Stimulated activated CD4-positive, alpha-beta T cell treated with anti-CD3 and anti-CD28 coated beads, Interleukin-12 subunit alpha, Interleukin-12 subunit beta, amount 100 ng/mL, for 24 hours (primary cell): ENCODE results near the gene GALNT4.

Source experiments
- DNase-seq, 2 experiments: peaks; one replicate each; pipeline ENCODE4 v3.0.0-alpha.2; 2020; ENCODE audit warnings: low read depth in 2 of 2

The GALNT4 gene

DNA sequence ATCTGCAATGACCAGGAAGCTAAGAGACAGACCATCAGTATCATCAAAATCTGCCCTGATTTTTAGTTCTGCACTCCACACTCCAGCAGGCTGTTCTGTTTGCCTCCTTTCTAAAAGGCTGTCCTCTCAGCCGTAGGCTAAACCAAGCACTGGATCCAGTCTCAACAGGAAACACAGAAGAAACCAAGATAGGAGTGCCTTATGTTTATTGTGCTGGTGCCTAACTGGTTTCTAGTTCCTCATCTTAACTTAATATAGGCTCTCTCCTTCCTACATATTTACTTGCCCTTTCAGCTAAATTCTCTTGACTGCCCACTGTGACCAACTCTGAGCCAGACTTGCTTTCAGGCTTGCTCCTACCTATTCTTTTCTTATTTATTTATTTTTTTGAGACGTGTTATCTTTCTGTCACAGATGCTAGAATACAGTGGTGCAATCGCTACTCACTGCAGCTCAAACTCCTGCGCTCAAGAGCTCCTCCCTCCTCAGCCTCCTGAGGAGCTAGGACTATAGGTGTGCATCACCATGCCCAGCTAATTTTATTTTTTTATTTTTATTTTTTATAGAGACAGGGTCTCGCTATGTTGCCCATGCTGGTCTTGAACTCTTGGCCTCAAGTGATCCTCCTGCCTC is 30.8 kb downstream of the GALNT4 start:
- no peak for DNase-seq

DNA sequence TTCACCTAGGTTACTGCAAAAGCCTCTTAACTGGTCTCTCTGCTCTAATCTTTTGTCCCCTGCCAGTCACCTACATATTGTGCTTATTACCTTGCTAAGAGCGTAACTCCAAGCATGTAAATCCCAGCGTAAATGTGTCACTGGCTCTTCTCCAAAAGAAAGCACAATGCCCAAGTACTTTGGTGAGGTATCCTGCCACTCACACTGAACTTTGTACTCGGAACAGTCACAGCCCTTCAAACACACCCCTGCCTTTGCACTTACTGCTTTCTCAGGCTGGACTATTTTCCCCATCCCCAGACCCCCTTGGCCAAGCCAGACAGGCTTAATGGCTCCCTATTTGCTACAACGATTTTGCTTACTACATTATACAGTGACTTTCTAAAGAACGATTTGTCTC is 31.7 kb downstream of the GALNT4 start:
- DNase-seq: no peak

DNA sequence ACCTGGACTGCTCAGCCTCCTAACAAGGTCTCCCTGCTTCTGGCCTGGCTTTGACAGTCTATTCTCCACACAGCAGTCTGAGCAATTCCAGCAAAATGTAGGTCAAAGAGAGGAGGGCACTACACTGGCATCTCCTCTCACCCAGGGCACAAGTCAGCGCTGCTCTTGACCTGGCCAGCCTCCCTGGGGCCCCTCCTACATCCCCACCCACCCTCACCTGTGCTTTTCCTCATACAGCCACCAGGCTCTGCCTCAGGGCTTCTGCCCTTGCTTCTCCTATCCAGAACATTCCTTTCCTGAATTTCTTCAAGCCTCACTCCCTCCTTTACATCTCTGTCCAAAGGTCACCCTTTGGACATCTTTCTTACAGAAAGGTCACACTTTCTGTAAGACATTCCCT is 33.7 kb downstream of the GALNT4 start:
- no peak for DNase-seq

DNA sequence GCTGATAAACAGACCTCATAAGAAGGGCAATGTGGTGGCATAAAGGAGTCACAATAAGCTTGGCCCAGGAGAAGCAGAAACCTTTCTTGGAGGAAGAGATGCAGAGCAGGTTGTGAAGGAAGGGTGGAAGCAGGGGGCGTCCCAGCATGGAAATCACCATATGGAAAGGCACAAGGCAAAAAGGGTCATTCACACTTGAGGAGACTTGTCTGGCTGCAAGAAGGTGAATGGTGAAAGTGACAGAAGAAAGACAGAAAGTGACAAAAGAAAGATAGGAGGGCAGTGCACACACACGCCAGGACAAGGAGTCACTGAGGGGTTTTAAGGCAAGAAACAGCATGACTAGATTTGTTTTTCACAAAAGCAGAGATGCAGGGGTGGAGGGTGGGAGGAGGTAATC is 38.3 kb downstream of the GALNT4 start:
- no peak for DNase-seq

DNA sequence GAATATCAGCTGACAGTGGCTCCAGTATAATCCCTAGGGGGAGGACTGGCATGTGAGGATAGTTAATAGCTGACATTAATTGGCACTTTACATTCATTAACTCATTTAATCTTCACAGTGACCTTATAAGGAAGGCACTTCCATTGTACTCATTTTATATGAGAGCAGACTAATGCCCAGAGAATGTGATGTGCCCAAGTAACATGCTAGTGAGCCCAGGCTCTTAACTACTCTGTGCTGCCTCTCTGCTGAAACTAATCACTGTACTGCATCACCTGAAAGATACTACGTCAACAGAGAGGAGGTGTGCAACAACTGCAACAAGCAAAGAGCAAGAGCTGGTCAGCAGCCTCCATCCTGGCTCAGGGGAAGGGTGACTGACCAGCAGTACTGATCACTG is 40.1 kb downstream of the GALNT4 start:
- no peak for DNase-seq

DNA sequence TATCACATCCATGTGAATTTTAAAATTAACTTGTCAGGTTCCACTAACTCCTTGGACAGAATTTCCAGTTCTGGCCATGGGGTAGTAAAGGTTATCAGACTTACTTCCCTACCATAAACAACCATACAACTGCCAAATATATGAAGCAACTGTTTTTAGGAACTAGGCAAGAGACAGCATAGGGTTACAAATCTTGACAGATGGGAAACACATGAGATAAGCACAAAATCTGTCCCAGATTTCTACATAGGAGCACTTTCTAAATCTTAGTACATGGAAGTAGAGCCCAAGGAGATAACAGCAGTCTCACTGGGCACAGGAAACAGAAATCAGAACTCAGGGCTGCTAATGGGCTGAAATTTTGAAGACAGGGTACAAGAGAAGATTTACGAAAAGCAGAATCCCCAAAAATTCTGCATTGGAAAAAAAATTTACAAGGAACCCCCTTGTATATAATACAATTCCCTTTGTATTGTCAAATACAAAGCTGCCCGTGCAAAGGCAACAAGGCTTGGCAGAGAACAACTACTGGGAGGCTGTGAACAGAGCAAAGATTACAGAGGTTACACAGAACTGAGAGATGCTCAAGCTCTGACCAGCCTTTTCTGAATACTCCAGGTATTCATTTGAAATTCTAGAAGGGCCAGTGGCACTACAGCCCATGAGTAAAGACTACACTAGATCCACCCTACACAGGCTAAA is 43.2 kb downstream of the GALNT4 start:
- no peak for DNase-seq

DNA sequence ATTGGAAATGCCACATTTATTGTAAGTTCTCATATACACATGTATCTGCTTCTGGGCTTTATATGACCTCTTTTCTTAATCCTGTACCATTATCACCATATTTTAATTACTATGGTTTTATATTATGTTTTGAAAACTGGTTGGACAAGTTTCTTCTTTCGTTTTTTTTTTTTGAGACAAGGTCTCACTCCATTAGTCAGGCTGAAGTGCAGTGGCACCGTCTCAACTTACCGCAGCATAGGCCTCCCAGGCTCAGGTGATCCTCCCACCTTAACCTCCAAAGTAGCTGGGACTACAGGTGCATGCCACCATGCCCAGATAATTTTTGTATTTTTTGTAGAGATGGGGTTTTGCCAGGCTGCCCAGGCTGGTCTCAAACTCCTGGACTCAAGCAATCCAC is 44.6 kb downstream of the GALNT4 start:
- DNase-seq: no peak

DNA sequence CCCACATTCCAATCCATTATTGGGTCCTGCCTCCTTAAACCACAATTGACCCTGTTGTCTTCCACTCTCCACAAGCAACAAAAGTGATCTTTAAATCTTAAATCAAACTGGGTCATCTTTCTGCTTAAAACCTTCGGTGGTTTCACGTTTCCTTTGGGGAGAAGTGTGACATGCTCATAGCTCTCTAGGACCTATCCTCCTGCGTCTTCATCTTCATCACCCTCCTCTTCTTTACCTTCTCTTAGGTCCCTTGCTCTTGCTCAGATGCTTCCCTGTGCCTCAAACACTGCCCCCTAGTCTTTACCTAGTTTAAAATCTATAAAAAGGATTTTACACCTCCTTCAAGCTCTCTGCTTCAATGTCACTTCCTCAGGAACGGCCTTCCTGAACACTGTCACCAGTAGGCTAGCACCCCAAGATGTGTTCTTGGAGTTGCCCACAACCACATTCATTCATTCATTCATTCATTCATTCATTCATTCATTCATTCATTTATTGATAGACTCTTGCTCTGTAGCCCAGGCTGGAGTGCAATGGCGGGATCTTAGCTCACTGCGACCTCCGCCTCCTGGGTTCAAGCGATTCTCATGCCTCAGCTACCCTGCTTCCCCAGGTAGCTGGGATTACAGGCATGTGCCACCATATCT is 46.8 kb downstream of the GALNT4 start:
- no peak for DNase-seq

DNA sequence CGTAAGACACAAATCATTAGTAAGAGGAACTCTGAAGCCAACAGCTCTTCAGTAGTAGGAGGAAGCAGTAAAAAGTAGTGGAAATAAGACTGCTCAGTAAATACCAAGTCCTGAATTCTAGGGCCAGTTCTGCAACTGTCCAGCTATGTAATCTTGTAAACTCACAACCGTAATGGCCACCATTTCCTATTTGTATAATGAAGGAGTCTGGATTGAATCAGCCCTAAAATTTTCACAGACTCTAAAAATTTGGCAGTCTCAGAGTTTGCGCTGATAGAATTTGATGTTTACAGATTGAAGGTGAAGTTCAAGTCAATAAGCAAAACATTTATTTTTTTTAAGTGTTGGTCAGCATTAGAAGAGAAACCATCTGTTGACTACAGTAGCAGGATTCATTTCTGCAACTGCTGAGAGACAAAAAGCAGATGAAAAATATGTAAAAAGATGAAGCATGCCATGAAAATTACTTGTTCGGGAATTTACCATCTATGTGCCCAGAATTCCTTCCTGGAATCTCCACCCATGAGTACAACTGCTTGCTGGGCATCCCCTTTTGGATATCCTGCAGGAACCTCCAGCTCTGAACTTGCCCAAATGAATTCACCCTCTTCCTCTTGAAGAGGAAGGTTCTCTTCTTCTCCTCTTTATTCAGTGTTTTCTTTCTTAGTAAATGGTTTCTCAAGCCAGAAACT is 47.5 kb downstream of the GALNT4 start:
- DNase-seq: no peak

DNA sequence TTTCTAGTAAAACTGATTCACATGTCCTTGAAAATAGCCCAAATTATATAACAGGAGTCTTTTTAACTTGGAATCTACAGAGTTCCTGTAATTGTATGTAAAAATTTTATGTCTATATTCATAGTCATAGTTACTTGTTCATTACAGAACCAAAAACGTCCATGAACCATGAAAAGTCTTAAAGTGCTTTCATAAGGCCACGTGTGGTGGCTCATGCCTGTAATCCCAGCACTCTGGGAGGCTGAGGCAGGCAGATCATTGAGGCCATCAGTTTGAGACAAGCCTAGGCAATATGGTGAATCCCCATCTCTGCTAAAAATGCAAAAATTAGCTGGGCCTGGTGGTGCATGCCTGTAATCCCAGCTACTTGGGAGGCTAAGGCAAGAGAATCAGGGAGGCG is 48.4 kb downstream of the GALNT4 start:
- no peak for DNase-seq

DNA sequence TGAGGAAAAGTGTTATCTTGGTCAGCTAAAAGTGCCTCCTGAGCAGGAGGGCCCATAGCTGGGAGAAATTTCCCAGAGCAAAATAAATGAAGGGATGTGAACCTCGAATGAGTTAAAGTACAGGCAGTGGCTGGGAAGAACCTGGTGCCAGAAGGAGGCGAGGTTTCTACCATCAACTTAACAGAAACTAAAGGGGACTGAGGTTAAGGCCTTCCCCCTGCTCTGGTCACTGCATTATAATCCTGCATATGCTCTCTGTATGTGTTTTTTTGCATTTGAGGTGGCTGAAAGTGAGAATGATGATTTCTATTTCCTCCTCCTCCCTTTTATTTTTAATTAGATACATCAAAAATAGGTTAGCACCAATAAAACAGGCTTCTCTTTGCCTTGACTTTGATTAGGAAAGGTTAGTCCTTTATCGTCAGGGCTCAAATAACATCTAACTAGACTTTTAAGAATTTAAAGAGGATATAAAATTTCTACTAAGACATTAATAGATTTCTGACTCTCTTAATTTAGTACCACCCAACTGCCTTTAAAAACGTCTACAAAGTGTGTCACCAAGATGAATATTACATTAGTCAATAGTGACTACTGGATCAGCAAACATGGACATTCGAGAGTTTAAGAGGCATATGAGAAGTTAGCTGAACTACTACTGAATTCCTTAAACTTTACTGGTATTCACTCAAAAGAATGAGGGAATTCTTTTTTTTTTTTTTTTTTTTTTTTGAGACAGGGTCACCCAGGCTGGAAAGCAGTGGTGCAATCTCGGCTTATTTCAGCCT is 49.2 kb downstream of the GALNT4 start:
- DNase-seq: no peak

DNA sequence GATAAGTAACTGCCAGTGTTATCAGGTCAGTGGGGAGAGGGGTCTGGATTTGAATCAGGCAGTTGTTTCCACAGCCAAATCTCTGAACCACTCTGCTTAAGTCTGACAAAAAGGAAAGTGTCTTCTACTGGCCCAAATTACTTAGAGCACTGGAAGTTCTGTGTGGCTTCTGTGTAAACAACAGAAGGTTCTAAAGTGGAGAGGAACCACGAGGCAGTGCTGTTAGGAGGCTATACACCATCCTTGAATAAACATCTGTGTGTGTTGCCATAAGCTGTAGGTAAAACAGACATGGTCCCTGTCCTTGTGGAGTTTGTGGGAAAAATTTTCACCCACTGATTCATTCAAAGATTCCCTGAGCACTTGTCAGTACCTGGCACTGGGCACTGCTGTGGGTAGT is 50.0 kb downstream of the GALNT4 start:
- no peak for DNase-seq
